Neural cell (in vitro differentiated cells): ENCODE measurements around the gene FSD1L.

Experiments used
- CTCF ChIP-seq: fragments of 450-650 bp; IDR thresholded peaks from 2 replicates; pipeline ENCODE4 v1.5.1; 2014; ENCODE audit warnings: antibody characterized with exemption, mild to moderate bottlenecking, moderate library complexity; ENCODE audit not compliant: poor library complexity, severe bottlenecking
- EP300 ChIP-seq: fragments of 450-650 bp; conservative IDR thresholded peaks from 2 replicates; pipeline ENCODE4 v1.6.1; 2014; ENCODE audit warnings: antibody characterized with exemption, mild to moderate bottlenecking, moderate library complexity; ENCODE audit not compliant: poor library complexity, severe bottlenecking
- SMC3 ChIP-seq: fragments of 450-650 bp; conservative IDR thresholded peaks from 2 replicates; pipeline ENCODE4 v1.6.1; 2014; ENCODE audit warnings: antibody characterized with exemption, mild to moderate bottlenecking, moderate library complexity; ENCODE audit not compliant: poor library complexity

GRCh38 chr9:105535920-105536668, 88.3 kb downstream of the FSD1L start:
- TF ChIP-seq CTCF (no peak), EP300 (no peak), SMC3 (no peak)
